SK-N-SH (cell line): Measurements from ENCODE around the gene CCDC121. TPM values are rescaled to one million over a fixed set of nuclear protein-coding genes. Genes with fewer than 3 reads are reported as not detected.
A peak's percentile ranks its signal among the peaks of the same experiment; 100 is the strongest.
"Not testable (repeated sequence)": the region's sequence is repeated elsewhere in the genome, so short reads cannot be mapped to it uniquely, and the experiment has no call there.

Experiments
- CTCF ChIA-PET: fragments of 300-600, 350-600 bp; formaldehyde crosslinking; extraction: SDS; loops from one replicate; lab custom pipeline; 2021; lab: Yijun Ruan, JAX
- POLR2A ChIA-PET: fragments of 350-600 bp; sonication (Branson Sonifier 250); formaldehyde crosslinking; extraction: SDS; loops from one replicate; lab custom pipeline; 2020; ENCODE audit warnings: antibody characterized with exemption, inconsistent platforms; lab: Yijun Ruan, JAX
- DNase-seq: peaks from one replicate; pipeline ENCODE4 v3.0.0; 2012
- H2AFZ ChIP-seq: fragments of 200-600 bp; sonication (generic); 2 replicates; pipeline ENCODE4 v1.8.1; 2016; ENCODE audit warnings: antibody characterized with exemption, mild to moderate bottlenecking, low read depth
- H3F3A ChIP-seq: fragments of 200-600 bp; sonication (generic); replicated peaks from 2 replicates; pipeline ENCODE3; 2016; ENCODE audit warnings: antibody characterized with exemption, mild to moderate bottlenecking; ENCODE audit not compliant: insufficient read depth
- H3K27ac ChIP-seq, 2 experiments: fragments of 200-500 bp in 1 of 2; fragments of 200-600 bp in 1 of 2; sonication (Bioruptor generic) in 1 of 2; sonication (generic), shearing (Covaris generic) in 1 of 2; 2 replicates each; pipeline versions ENCODE4 v1.5.1 to v1.6.1; 2014 to 2016; ENCODE audit warnings: low read depth in 2 of 2, inconsistent platforms in 1 of 2, low read length in 1 of 2, mild to moderate bottlenecking in 1 of 2, mixed read lengths in 1 of 2
- H3K27me3 ChIP-seq: fragments of 200-600 bp; sonication (generic), shearing (Covaris generic); 2 replicates; pipeline ENCODE4 v1.6.1; 2016; ENCODE audit warnings: mixed run types; ENCODE audit not compliant: insufficient read depth
- H3K36me3 ChIP-seq, 2 experiments: fragments of 200-500 bp in 1 of 2; fragments of 200-600 bp in 1 of 2; sonication (Bioruptor generic) in 1 of 2; sonication (generic) in 1 of 2; replicated peaks in 1 of 2; 2 replicates each; pipeline versions ENCODE3 to v1.5.1; 2014 to 2016; ENCODE audit warnings: low read length in 1 of 2, mild to moderate bottlenecking in 1 of 2; ENCODE audit not compliant: insufficient read depth in 2 of 2, control insufficient read depth in 1 of 2
- H3K4me1 ChIP-seq, 2 experiments: fragments of 200-500 bp in 1 of 2; fragments of 200-600 bp in 1 of 2; sonication (Bioruptor generic) in 1 of 2; sonication (generic), shearing (Covaris generic) in 1 of 2; 2 replicates each; pipeline versions ENCODE4 v1.5.1 to v1.6.1; 2014 to 2016; ENCODE audit warnings: low read depth in 1 of 2, low read length in 1 of 2, mixed run types in 1 of 2; ENCODE audit not compliant: insufficient read depth in 2 of 2, control insufficient read depth in 1 of 2
- H3K4me2 ChIP-seq: fragments of 200-600 bp; sonication (generic), shearing (Covaris generic); 2 replicates; pipeline ENCODE4 v1.6.1; 2017; ENCODE audit warnings: mixed run types
- H3K4me3 ChIP-seq, 2 experiments: fragments of 200-500 bp in 1 of 2; fragments of 200-600 bp in 1 of 2; sonication (Bioruptor generic) in 1 of 2; sonication (generic), shearing (Covaris generic) in 1 of 2; 2 replicates each; pipeline versions ENCODE4 v1.5.1 to v1.8.1; 2014 to 2016; ENCODE audit warnings: low read depth in 2 of 2, inconsistent platforms in 1 of 2, low read length in 1 of 2, mild to moderate bottlenecking in 1 of 2, mixed read lengths in 1 of 2, moderate library complexity in 1 of 2
- H3K79me2 ChIP-seq: fragments of 200-600 bp; sonication (generic); 2 replicates; pipeline ENCODE4 v1.8.1; 2017; ENCODE audit warnings: mild to moderate bottlenecking; ENCODE audit not compliant: insufficient read depth
- H3K9ac ChIP-seq: fragments of 200-600 bp; sonication (generic); 2 replicates; pipeline ENCODE4 v1.6.1; 2017; ENCODE audit warnings: mixed run types
- H3K9me2 ChIP-seq: fragments of 200-600 bp; sonication (generic); 2 replicates; pipeline ENCODE4 v1.6.1; 2017; ENCODE audit warnings: mixed run types
- H3K9me3 ChIP-seq: fragments of 200-600 bp; sonication (generic); 2 replicates; pipeline ENCODE4 v1.6.1; 2017; ENCODE audit warnings: mixed run types, mild to moderate bottlenecking, moderate library complexity
- H4K20me1 ChIP-seq: fragments of 200-600 bp; sonication (generic); 2 replicates; pipeline ENCODE4 v1.6.1; 2017; ENCODE audit warnings: mild to moderate bottlenecking, mixed run types; ENCODE audit not compliant: insufficient read depth
- MAX ChIP-seq: IDR thresholded peaks from 2 replicates; pipeline ENCODE4 v1.4.0; 2012; ENCODE audit warnings: low read depth
- RCOR1 ChIP-seq: fragments of 150-350 bp; IDR thresholded peaks from 2 replicates; pipeline ENCODE4 v1.6.1; 2017; ENCODE audit warnings: antibody characterized with exemption, low read length
- REST ChIP-seq: IDR thresholded peaks from 2 replicates; pipeline ENCODE4 v1.6.1; 2012; ENCODE audit warnings: mild to moderate bottlenecking, low read depth, low read length, moderate library complexity
- ZBTB33 ChIP-seq: IDR thresholded peaks from 2 replicates; pipeline ENCODE4 v1.4.0; 2012; ENCODE audit warnings: low read depth, borderline replicate concordance
- WGBS: methylation state at CpG from one replicate; pipeline ENCODE4 v1.1.6; 2017; ENCODE audit warnings: low lambda C conversion rate; 5-methylcytosine and 5-hydroxymethylcytosine counted together
- polyA plus RNA-seq, 3 experiments: library from polyadenylated mRNA; depleted of rRNA; stranded (reverse); fragments of >200 nt; gene quantifications; 2 replicates each; pipeline ENCODE4 v1.2.3, GENCODE V29; 2012

CCDC121 gene
- polyA plus RNA-seq, 1 of the 3 experiments (the other 2 are of a cell fraction) = 2.3 TPM

- TF ChIP-seq REST (0 out of 2 replicates have a peak, but pooled peaks have one; percentile 24), MAX (no peak; the same call in 1 of the 2 replicates), RCOR1 (no peak), ZBTB33 (0 out of 2 replicates have a peak, but pooled peaks have one; percentile 23)
Measured at GRCh38 chr2:27627963-27628766, 647 bp downstream of the CCDC121 start (continued).

GRCh38 chr2:27626921-27627320 is 1.9 kb downstream of the CCDC121 start:
- Histone ChIP-seq H3K36me3 (peaks cover 42 to 51% of the 10 kb centered on the region in 2 experiments), H3F3A (peaks cover 38% of the 10 kb centered on the region), H3K79me2 (peaks cover 24% of the 10 kb centered on the region), H3K27ac (peak overlapping the region in 1 of 2 experiments; percentile 93; a peak in 3 of 4 replicates), H3K4me1 (peaks cover 11 to 35% of the 10 kb centered on the region in 2 experiments)
- CTCF ChIA-PET, H3K4me2 ChIP-seq, H2AFZ ChIP-seq, H3K9ac ChIP-seq, H3K27me3 ChIP-seq, H3K9me2 ChIP-seq, H3K4me3 ChIP-seq, DNase-seq, H3K9me3 ChIP-seq, POLR2A ChIA-PET, H4K20me1 ChIP-seq: not testable (repeated sequence)
- WGBS = 70% methylated on average over 3 of the region's 3 CpGs

GRCh38 chr2:27626323-27626722 is 2.5 kb downstream of the CCDC121 start:
- H3K27me3 ChIP-seq, H3K4me3 ChIP-seq, H4K20me1 ChIP-seq, DNase-seq, H2AFZ ChIP-seq, H3K9me2 ChIP-seq, H3K9me3 ChIP-seq, H3K9ac ChIP-seq, POLR2A ChIA-PET, H3K4me2 ChIP-seq: not testable (repeated sequence)
- Histone ChIP-seq H3K36me3 (peaks cover 42 to 51% of the 10 kb centered on the region in 2 experiments), H3K27ac (peak overlapping the region; percentile 20 to 93; a peak in 2 of 4 replicates), H3K4me1 (peaks cover 11 to 40% of the 10 kb centered on the region in 2 experiments), H3K79me2 (peaks cover 24% of the 10 kb centered on the region), H3F3A (peaks cover 43% of the 10 kb centered on the region)
- CTCF ChIA-PET = interaction anchor here (1.1 kb wide), 1 partner anchor 40 kb away, joined by 3 read pairs; no protein-coding TSS in a partner anchor
- 92% methylated on average over 1 of the region's 1 CpG for WGBS
